Left kidney (tissue), 2 donors: ENCODE results near the gene SPAG5. TPM values are rescaled to one million over a fixed set of nuclear protein-coding genes. Genes with fewer than 3 reads are reported as not detected.

Experiments used
- DNase-seq: peaks from one replicate; pipeline ENCODE4 v3.0.0-alpha.2; 2013
- polyA plus RNA-seq: library from polyadenylated mRNA; unstranded; fragments of 120-200 nt; gene quantifications from one replicate; pipeline ENCODE4 v1.2.1, GENCODE V29; 2013; ENCODE audit not compliant: insufficient read length

Gene SPAG5
- polyA plus RNA-seq, 1 donor = 88.8 TPM

DNA sequence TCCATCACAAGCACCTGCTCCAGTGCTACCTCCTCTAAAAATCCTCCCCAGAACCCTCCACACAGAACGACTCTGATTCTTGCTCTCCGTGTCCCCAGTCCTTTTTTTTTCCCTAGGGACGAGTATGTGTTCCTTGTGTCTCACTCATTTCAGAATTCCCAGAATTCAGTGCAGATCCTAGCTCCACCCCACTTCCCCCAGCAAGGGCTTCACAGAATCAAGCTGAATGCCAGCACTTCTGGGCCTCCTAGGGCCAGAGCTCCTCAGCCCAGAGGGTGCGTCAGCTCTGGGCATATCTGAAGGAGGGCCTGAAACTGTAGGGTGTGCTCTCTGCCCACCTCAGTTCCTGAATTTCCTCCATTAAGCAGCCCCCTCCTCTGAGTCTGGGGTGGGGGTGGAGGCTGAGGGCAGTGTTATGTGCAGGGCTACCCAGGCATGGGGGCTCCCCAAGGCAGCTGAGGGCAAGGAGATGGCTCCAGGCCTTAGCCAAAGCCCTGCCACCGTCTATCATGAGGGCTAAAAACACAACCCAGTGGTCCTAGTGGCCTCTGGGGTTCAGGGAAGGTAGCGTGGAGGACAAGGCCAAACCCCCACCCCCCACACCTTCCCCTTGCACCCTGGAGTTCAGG is 52.9 kb downstream of the SPAG5 start:
- DNase-seq = no peak

DNA sequence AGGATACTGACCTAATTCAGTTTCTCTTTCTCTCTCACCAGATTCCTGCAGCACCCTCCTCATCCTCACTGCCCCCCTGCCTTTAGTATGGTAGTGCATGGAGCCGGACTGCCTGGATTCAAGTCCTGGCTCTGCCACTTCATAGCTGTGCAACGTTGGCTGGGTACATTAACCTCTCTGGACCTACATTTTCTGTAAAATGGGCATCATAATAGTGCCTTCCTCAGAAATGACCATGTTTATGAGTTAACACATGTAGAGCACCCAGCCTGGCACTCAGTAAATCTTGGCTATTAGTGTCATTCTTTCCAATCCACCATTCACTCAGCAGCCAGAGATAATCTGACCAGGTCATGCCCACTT is 53.7 kb downstream of the SPAG5 start:
- no peak for DNase-seq

DNA sequence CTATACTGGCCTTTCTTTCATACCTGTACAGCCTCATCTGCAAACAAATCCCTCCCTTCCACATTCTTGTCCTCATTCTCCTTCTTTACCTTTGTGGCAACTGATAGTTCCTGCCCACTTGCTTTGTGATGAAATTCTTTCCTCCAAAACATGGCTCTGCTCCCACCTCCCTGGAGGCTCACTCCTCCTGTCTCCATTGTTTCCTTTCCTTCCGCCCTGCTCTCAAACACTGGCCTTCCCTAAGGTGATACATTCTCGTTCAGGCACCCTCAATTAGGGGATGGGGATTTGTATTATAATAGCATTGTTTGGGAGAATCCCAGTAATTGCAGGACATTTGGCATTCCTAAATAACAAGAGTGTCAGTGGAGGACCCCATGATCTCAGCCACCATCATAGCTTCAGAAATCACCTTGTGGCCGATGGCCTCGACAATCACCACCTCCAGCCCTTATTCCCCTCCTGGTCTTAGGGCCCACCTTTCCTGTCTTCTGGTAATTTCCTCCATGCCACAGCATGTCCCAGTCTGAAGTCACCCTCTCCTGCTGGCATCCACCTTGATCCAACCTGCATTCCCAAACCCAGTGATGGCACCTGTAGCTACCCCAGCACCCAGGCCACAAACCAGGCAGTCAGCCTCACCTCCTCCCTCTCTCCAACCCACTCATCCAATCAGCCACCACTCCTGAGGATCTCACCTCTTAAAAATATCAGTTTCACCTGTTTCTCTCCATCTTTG is 54.3 kb downstream of the SPAG5 start:
- DNase-seq = no peak

DNA sequence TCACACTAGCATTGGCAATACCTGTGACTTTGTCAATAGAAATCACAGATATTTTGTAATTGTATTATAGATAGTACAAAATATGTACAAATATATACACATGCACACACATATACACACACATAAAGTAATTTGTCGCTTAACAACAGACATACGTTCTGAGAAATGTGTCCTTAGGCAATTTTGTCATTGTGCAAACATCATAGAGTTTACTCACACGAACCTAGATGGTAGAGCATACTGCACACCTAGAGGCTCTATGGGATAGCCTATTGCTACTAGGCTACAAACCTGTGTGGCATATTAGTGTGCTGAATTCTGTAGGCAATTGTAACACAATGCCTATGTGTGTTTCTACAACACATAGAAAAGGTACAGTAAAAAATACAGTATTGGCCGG is 57.4 kb downstream of the SPAG5 start:
- DNase-seq = no peak

DNA sequence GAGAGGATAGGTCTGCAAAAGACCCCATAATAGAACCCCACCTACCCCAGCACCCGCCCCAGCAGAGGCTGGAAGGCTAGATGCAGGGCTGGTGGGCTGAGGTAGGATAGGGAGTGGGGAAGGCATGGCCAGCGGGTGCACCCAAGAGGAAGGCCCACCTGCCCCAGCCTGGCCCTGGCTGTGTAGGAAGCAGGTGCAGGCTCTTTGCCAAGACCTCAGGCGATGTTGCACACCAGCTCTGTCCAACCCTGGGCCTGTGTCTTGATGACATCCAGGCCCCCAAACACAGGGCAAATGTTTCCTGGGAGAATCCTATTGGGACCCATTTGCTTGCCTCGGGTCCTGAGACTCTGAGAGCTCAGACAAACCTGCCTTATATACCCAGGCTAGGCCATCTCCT is 58.6 kb downstream of the SPAG5 start:
- no peak for DNase-seq

DNA sequence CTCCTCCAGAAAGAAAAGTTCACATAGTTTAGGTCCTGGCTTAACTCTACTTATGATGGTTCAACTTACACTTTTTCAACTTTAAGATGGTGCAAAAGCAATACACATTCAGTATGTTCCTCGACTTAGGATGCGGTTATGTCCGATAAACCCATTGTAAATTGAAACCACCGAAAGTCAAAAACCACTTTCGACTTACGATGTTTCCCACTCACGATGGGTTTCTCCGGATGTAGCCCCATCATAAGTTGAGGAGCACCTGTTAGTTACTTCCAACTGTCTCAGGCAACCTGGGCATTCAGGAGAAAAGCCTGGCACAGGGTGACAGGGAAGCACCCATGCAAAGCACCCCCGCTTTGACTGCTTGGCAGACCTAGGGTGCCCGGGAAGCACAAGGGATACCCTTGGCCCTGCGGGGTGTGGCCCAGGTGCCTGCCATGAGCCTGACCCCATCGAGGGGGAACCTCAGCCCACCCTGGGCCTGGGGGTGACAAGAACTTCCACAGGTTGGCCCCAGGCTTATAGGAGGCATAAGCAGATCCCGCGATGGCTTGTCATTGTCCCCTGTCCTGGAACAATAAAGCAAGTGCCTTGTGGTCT is 60.4 kb downstream of the SPAG5 start:
- no peak for DNase-seq

DNA sequence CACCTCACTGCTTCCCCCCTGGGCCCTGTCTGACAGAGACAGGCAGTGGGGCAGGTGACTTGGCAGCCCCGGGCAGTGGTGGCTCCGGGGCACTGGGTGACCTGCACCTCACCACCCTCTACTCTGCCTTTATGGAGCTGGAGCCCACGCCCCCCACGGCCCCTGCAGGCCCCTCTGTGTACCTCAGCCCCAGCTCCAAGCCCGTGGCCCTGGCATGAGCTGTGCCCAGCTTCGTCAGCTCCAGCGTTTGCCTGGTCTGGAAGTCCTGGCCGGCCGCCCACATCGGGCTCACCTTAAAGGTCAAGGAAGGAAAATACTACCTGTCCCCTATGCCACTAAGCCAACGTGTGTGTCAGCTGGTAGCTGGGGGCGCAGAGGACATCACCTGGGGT is 61.6 kb downstream of the SPAG5 start:
- DNase-seq = no peak

DNA sequence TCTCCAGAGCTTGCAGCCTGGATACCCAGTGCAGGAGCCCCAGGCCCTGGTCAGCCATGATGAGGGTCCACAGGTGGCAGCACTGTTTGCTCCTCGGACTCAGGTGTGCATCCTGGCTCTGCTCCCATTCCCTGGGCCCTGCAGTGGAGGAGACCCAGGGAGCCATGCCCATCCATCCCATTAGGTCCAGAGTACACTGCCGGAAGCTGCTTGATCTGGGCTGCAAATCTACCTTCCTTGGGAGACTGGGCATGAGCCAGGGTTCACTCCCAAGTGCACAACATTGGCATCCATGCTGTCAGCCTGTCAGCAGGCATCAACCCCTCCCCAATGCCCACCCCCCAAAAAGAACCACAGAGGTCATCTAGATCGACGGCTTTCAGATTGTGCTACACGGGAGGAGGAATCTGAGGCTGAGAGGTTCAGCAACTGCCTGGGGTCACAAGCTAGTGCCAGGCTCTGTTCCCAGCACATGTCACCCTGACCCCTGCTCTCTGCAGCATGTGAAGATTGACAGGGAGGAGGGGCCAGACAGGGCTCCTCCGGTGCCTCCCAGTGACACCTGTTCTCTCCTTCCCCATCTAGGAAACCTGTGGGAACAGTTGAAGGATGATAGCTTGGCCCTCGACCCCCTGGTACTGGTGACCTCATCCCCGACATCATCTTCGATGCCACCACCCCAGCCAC is 62.1 kb downstream of the SPAG5 start:
- no peak for DNase-seq

DNA sequence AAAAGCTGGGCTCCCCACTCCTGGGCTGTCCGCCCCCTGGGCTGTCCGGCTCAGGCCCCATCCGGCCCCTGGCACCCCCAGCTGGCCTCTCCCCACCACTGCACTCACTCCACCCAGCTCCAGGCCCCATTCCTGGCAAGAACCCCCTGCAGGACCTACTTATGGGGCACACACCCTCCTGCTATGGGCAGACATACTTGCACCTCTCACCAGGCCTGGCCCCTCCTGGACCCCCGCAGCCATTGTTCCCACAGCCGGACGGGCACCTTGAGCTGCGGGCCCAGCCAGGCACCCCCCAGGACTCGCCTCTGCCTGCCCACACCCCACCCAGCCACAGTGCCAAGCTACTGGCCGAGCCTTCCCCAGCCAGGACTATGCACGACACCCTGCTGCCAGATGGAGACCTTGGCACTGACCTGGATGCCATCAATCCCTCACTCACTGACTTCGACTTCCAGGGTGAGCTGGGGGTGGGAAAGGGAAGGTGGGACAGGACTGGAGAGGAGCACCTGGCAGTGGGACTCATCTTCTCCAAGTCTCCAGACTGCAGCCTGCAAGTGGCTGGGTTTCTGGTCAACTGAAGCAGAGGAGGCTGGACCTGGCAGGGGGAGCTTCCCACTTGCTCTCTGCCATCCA is 64.0 kb downstream of the SPAG5 start:
- DNase-seq = no peak

DNA sequence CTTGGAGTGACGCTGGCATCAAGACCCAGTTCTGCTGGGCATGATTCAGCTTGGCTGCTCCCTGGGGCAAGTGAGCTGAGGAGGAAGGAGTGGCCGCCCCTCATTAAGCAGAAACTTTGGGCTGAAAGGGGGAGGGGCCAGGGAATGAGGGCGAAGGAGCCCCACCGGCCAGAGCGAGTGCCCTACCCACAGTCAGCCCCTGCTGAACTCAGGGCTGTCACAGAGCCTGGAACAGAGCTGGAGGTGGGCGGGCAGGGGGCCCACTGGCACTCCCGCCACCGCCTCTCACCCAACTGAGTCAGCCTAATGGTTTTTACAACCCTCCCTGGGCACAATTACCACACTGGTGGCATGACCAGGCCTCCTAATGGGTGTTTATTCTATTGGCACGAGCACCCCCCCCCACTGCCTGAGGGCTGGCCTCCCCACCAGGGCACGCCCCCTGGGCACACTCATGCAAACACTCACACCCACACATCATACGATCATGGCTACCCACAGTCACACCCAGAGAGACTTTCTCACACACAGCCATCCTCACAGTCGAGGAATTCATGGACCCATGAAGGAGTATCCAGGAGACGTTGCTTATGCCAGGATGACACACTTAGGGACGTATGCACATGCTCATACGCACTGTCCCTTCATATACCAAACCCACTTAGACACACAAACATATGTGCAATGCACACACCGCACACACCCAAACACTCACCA is 65.6 kb downstream of the SPAG5 start:
- no peak for DNase-seq

DNA sequence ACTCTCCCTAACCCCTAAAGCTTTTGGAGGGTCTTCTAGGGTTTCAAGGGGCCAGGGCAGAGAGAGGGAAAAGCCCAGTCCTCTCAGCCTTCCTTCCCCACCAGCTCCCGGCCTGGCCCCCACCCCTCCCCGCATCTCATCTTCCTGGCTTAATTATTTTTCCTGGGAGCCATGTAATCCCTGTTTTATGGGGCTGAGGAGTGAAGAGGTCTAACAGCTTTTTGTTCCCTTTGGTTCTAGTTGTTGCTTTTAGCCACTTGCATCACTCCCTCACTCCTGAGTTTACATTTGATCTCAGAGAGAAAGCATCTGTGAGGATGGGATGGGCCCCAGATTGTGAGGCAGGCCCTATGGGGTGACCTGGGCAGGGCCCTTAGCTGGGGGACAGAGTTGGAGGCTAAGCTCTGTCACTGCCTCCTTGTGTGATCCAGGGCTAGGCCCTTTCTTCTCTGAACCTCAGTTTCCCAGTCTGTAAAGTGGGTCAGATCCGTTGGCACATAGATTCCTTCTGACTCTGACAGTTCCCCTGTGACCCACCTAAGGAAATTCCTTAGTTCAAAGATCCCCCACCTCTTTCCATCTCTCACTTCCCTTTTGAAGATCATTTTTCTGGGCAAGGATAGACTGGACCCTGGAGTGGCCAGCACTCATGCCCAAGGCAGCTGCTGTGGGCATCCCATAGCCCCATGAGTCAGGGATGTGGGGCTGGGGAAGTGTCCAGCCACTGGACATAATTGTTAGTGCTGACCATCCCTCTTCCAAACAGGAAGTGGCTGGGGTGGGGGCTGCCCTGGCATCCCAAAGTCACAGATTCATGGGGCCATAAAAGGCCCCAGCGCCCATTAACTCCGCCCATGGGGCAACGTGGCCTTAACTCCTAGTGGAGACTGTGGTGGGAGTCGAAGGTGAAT is 66.5 kb downstream of the SPAG5 start:
- DNase-seq = peak; percentile 20

DNA sequence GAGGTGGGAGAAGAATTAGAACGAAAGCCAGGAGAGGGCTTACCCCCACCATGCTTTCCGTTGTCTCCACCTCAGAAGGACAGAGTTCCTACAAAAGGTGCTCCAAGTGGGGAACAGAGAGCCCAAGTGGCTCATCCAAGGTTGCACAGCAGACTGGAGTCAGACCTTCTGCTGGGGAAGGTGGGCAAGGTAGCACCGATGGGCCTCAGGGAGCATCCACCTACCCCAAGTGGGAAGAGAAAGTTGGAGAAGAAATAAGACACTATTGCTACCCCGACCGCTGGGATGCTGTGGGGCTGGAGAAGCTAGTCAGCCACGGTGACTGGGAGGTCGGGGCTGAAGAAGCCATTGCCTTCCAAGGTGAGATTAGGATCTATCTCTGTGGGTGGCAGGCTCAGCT is 67.9 kb downstream of the SPAG5 start:
- DNase-seq = no peak

DNA sequence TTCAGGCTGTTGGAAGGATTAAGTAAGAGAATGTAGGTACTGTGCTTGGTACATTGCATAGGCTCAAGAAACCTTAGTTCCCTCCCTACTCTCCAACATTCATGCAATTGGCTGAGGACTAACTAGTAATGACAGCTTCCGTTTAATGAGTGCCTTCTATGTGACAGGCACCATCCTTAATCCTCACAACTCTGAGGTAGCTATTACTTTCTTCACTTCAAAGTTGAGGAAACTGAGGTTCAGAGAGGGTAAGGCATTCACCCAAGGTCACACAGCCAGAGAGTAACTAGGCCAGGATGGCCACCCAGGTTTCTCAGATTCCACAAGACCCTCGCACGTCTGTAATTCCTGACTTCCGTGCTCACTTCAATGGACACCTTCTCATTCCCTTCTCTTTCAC is 68.6 kb downstream of the SPAG5 start:
- no peak for DNase-seq

DNA sequence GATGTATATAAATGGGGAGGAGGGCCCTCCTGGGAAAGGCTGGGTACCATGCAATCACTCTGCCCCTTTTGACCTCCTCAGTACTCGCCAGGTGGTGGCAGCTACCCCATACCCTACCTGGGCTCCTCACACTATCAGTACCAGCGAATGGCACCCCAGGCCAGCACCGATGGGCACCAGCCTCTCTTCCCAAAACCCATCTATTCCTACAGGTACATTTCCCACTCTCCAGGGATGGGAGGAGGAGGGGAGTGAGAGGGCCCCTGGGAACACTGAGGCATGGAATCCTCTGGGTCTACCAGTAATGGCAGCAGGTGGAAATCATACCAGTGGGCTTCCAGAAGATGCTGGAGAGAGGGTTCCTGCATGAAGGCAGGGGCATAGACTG is 69.8 kb downstream of the SPAG5 start:
- no peak for DNase-seq

DNA sequence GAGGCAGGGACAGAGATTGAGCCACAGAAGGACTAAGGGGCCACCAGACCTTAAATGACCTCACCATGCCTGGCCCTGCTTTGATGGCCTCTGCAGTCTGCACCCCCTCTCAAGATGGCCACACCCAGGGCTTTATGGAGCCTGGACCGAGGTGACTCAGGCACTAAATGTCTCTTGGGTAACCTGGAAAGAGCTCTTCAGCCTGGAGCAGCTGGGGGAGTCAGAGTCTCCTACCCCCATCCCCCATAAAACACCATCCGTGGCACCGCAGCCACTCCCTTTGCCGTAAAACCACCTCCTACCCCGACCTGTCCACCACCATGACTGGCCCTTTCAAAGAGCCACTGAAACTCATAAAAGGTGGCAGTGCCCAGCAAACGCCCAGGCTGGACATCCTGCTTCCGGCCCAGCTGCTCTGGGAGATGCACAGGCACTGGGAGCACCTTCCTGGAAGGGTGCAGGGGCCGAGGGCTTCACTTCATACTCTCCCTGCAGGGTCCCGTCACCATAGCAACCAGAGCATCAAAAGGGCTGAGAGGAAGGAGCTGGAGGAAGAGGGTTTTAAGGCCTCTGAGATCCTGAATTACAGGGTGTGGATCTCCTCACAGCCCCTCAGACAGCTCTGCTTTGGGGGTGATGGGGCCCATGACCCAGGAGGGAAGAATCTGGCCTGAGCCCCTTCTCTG is 70.4 kb downstream of the SPAG5 start:
- no peak for DNase-seq

DNA sequence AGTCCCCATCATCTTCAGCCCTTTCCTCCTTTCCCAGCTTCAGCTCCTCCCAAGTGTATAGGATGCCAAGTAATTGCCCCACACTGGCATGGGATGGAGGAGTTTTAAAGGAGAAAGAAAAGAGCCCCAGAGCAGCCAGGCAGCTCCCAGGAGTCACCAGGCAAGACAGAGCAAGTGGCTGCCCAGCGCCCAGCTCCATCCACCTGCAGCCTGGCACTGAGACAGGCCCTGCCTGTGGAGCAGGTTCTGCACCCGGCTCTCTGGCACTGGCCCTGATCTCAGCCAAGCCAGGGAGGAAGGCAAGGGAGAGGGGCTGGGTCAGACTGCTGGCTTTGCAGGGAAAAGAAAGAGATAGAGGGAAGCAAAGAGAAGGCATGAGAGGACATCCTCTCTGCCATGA is 71.0 kb downstream of the SPAG5 start:
- DNase-seq = no peak
